GM23338 (cell line): ENCODE results near the gene AAGAB. TPM values are rescaled to one million over a fixed set of nuclear protein-coding genes. Genes with fewer than 3 reads are reported as not detected.

ENCODE experiments used
- ATAC-seq: fragments of 200-7000 bp; cut with Tn5 transposase; 3 replicates; pipeline ENCODE4 v1.9.1; 2020
- DNase-seq: peaks from one replicate; pipeline ENCODE4 v3.0.0-alpha.2; 2015; ENCODE audit warnings: low spot score
- H2AFZ ChIP-seq: fragments of 200-600 bp; sonication (generic); 2 replicates; pipeline ENCODE4 v1.8.0; 2016; ENCODE audit warnings: antibody characterized with exemption, mild to moderate bottlenecking, moderate library complexity
- H3F3A ChIP-seq: fragments of 200-600 bp; sonication (generic); replicated peaks from 2 replicates; pipeline ENCODE4 v1.8.0; 2017; ENCODE audit warnings: antibody characterized with exemption, mixed run types, low read depth
- H3K27ac ChIP-seq: fragments of 200-600 bp; sonication (generic); 2 replicates; pipeline ENCODE4 v1.6.1; 2016; ENCODE audit warnings: low read depth
- H3K27me3 ChIP-seq: fragments of 200-600 bp; sonication (generic); 2 replicates; pipeline ENCODE4 v1.8.0; 2016; ENCODE audit warnings: mild to moderate bottlenecking, mixed run types, moderate library complexity; ENCODE audit not compliant: insufficient read depth
- H3K36me3 ChIP-seq: fragments of 200-600 bp; sonication (generic); 2 replicates; pipeline ENCODE4 v1.8.0; 2016; ENCODE audit warnings: mild to moderate bottlenecking; ENCODE audit not compliant: insufficient read depth
- H3K4me1 ChIP-seq: fragments of 200-600 bp; sonication (generic); 2 replicates; pipeline ENCODE4 v1.8.0; 2016; ENCODE audit warnings: mild to moderate bottlenecking, moderate library complexity; ENCODE audit not compliant: insufficient read depth
- H3K4me2 ChIP-seq: fragments of 200-600 bp; sonication (generic); 2 replicates; pipeline ENCODE4 v1.7.1; 2017; ENCODE audit warnings: mixed run types
- H3K4me3 ChIP-seq: fragments of 200-600 bp; sonication (generic); 2 replicates; pipeline ENCODE4 v1.6.1; 2016; ENCODE audit warnings: mixed run types
- H3K79me2 ChIP-seq: fragments of 200-600 bp; sonication (generic); replicated peaks from 2 replicates; pipeline ENCODE4 v1.8.0; 2017; ENCODE audit warnings: mild to moderate bottlenecking; ENCODE audit not compliant: insufficient read depth
- H3K9me2 ChIP-seq: fragments of 200-600 bp; sonication (generic); 2 replicates; pipeline ENCODE4 v1.8.0; 2017; ENCODE audit not compliant: insufficient read depth
- H4K20me1 ChIP-seq: fragments of 200-600 bp; sonication (generic); replicated peaks from 2 replicates; pipeline ENCODE4 v1.8.0; 2017; ENCODE audit warnings: mild to moderate bottlenecking; ENCODE audit not compliant: insufficient read depth
- H3K27ac Mint-ChIP-seq: 2 replicates; pipeline ENCODE4 v1.8.0; 2020; ENCODE audit warnings: inconsistent platforms, mild to moderate bottlenecking, moderate library complexity, mixed read lengths
- H3K27me3 Mint-ChIP-seq: 3 replicates; pipeline ENCODE4 v1.8.0; 2022; ENCODE audit warnings: low read depth, mild to moderate bottlenecking, moderate library complexity, mixed read lengths, inconsistent platforms; ENCODE audit not compliant: insufficient read depth, poor library complexity
- H3K36me3 Mint-ChIP-seq: 3 replicates; pipeline ENCODE4 v1.8.0; 2021; ENCODE audit warnings: low read depth, mild to moderate bottlenecking, inconsistent platforms, moderate library complexity, mixed read lengths
- H3K4me1 Mint-ChIP-seq: 3 replicates; pipeline ENCODE4 v1.8.0; 2020; ENCODE audit warnings: mild to moderate bottlenecking, inconsistent platforms, mixed read lengths
- H3K4me3 Mint-ChIP-seq: 3 replicates; pipeline ENCODE4 v1.8.0; 2021; ENCODE audit warnings: moderate library complexity, mild to moderate bottlenecking, inconsistent platforms, mixed read lengths
- H3K9me3 Mint-ChIP-seq: 3 replicates; pipeline ENCODE4 v1.8.0; 2020; ENCODE audit warnings: moderate library complexity, mild to moderate bottlenecking, inconsistent platforms, mixed read lengths
- CREB1 ChIP-seq: fragments of 250-450 bp; sonication (Bioruptor Pico); IDR thresholded peaks from 2 replicates; pipeline ENCODE4 v1.5.0; 2020; ENCODE audit warnings: low read depth, mild to moderate bottlenecking, moderate library complexity
- CTCF ChIP-seq, 2 experiments: fragments of 200-600 bp in 1 of 2; sonication (generic) in 1 of 2; conservative IDR thresholded peaks; 2 replicates each; pipeline versions ENCODE4 v1.5.1 to v1.6.1; 2016 to 2017; ENCODE audit warnings: antibody characterized with exemption in 2 of 2, low read depth in 2 of 2, mild to moderate bottlenecking in 2 of 2, moderate library complexity in 1 of 2
- ETS1 ChIP-seq: IDR thresholded peaks from 2 replicates; pipeline ENCODE4 v1.6.1; 2016; ENCODE audit warnings: antibody characterized with exemption
- EZH2 ChIP-seq: fragments of 200-600 bp; sonication (generic); IDR thresholded peaks from one replicate; pipeline ENCODE4 v1.8.0; 2017; ENCODE audit warnings: antibody characterized with exemption, mild to moderate bottlenecking, low read depth; ENCODE audit not compliant: unreplicated experiment
- EZH2phosphoT487 ChIP-seq: fragments of 200-600 bp; sonication (generic); IDR thresholded peaks from one replicate; pipeline ENCODE4 v1.8.1; 2018; ENCODE audit warnings: antibody characterized with exemption; ENCODE audit not compliant: unreplicated experiment
- JUNB ChIP-seq: IDR thresholded peaks from one replicate; pipeline ENCODE4 v1.6.1; 2016; ENCODE audit warnings: antibody characterized with exemption; ENCODE audit not compliant: unreplicated experiment
- NANOG ChIP-seq: IDR thresholded peaks from 2 replicates; pipeline ENCODE4 v1.6.1; 2016; ENCODE audit warnings: antibody characterized with exemption, borderline replicate concordance
- POLR2AphosphoS5 ChIP-seq: IDR thresholded peaks from 2 replicates; pipeline ENCODE4 v1.6.1; 2016; ENCODE audit warnings: antibody characterized with exemption, low read depth
- REST ChIP-seq: IDR thresholded peaks from one replicate; pipeline ENCODE4 v1.6.1; 2018; ENCODE audit warnings: antibody characterized with exemption; ENCODE audit not compliant: unreplicated experiment
- STAT1 ChIP-seq: IDR thresholded peaks from one replicate; pipeline ENCODE4 v1.6.1; 2016; ENCODE audit warnings: antibody characterized with exemption; ENCODE audit not compliant: unreplicated experiment
- ZNF114 ChIP-seq: fragments of 250-450 bp; sonication (Bioruptor Pico); IDR thresholded peaks from 2 replicates; pipeline ENCODE4 v1.5.0; 2020; ENCODE audit warnings: mild to moderate bottlenecking, moderate library complexity
- ZNF331 ChIP-seq: fragments of 250-450 bp; sonication (Bioruptor Pico); IDR thresholded peaks from 2 replicates; pipeline ENCODE4 v1.5.0; 2020; ENCODE audit warnings: low read depth, mild to moderate bottlenecking, moderate library complexity
- polyA plus RNA-seq: library from polyadenylated mRNA; unstranded; fragments of >200 nt; fragmentation: Nextera tagmentation; extraction: Ambion mirVana; gene quantifications from 2 replicates; pipeline ENCODE4 v1.2.1, GENCODE V29; 2016
- total RNA-seq: library from RNA; depleted of rRNA; stranded (reverse); fragments of >200 nt; shearing (Covaris generic); gene quantifications from 2 replicates; pipeline ENCODE4 v1.2.3, GENCODE V29; 2014
- TF ChIP-seq, protein P1 (sequence below): fragments of 250-450 bp; sonication (Bioruptor Pico); IDR thresholded peaks from 2 replicates; pipeline ENCODE4 v1.5.0; 2020; ENCODE audit warnings: mild to moderate bottlenecking, moderate library complexity

Gene AAGAB
- total and polyA plus RNA-seq, 2 experiments from 2014 or later: 20.8 to 42.8 TPM

GRCh38 chr15:67227431-67227830, 27.0 kb downstream of the AAGAB start:
- no peak for ATAC-seq
- DNase-seq: no peak

More at GRCh38 chr15:67227431-67227830, 27.0 kb downstream of the AAGAB start:
- Mint-ChIP-seq H3K36me3 (peaks cover 23% of the 10 kb centered on the region), H3K4me1 (no peaks in the 10 kb centered on the region), H3K27me3 (peaks cover 1% of the 10 kb centered on the region), H3K9me3 (no peaks in the 10 kb centered on the region), H3K27ac (no peak overlapping the region), H3K4me3 (no peak overlapping the region)
- TF ChIP-seq ETS1 (no peak), JUNB (no peak), EZH2 (no peak), ZNF331 (no peak), NANOG (no peak), ZNF114 (CRISPR knock-in tag) (no peak), STAT1 (no peak), CREB1 (CRISPR knock-in tag) (no peak), CTCF (conservative IDR thresholded peaks at IDR 0.05; ENCODE audit: low read depth in 2 of 2) (no peak), POLR2AphosphoS5 (no peak), EZH2phosphoT487 (no peak), REST (no peak)
- TF ChIP-seq, protein P1, sequence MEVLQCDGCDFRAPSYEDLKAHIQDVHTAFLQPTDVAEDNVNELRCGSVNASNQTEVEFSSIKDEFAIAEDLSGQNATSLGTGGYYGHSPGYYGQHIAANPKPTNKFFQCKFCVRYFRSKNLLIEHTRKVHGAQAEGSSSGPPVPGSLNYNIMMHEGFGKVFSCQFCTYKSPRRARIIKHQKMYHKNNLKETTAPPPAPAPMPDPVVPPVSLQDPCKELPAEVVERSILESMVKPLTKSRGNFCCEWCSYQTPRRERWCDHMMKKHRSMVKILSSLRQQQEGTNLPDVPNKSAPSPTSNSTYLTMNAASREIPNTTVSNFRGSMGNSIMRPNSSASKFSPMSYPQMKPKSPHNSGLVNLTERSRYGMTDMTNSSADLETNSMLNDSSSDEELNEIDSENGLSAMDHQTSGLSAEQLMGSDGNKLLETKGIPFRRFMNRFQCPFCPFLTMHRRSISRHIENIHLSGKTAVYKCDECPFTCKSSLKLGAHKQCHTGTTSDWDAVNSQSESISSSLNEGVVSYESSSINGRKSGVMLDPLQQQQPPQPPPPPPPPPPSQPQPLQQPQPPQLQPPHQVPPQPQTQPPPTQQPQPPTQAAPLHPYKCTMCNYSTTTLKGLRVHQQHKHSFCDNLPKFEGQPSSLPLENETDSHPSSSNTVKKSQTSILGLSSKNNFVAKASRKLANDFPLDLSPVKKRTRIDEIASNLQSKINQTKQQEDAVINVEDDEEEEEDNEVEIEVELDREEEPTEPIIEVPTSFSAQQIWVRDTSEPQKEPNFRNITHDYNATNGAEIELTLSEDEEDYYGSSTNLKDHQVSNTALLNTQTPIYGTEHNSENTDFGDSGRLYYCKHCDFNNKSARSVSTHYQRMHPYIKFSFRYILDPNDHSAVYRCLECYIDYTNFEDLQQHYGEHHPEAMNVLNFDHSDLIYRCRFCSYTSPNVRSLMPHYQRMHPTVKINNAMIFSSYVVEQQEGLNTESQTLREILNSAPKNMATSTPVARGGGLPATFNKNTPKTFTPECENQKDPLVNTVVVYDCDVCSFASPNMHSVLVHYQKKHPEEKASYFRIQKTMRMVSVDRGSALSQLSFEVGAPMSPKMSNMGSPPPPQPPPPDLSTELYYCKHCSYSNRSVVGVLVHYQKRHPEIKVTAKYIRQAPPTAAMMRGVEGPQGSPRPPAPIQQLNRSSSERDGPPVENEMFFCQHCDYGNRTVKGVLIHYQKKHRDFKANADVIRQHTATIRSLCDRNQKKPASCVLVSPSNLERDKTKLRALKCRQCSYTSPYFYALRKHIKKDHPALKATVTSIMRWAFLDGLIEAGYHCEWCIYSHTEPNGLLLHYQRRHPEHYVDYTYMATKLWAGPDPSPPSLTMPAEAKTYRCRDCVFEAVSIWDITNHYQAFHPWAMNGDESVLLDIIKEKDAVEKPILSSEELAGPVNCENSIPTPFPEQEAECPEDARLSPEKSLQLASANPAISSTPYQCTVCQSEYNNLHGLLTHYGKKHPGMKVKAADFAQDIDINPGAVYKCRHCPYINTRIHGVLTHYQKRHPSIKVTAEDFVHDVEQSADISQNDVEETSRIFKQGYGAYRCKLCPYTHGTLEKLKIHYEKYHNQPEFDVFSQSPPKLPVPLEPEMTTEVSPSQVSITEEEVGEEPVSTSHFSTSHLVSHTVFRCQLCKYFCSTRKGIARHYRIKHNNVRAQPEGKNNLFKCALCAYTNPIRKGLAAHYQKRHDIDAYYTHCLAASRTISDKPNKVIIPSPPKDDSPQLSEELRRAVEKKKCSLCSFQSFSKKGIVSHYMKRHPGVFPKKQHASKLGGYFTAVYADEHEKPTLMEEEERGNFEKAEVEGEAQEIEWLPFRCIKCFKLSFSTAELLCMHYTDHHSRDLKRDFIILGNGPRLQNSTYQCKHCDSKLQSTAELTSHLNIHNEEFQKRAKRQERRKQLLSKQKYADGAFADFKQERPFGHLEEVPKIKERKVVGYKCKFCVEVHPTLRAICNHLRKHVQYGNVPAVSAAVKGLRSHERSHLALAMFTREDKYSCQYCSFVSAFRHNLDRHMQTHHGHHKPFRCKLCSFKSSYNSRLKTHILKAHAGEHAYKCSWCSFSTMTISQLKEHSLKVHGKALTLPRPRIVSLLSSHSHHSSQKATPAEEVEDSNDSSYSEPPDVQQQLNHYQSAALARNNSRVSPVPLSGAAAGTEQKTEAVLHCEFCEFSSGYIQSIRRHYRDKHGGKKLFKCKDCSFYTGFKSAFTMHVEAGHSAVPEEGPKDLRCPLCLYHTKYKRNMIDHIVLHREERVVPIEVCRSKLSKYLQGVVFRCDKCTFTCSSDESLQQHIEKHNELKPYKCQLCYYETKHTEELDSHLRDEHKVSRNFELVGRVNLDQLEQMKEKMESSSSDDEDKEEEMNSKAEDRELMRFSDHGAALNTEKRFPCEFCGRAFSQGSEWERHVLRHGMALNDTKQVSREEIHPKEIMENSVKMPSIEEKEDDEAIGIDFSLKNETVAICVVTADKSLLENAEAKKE: no peak
- H3K4me1 ChIP-seq: no peaks in the 10 kb centered on the region
- no peak overlapping the region for H3K4me3 ChIP-seq
- H3K79me2 ChIP-seq: no peaks in the 10 kb centered on the region
- no peaks in the 10 kb centered on the region; the same call in 1 of the 2 replicates for H3K9me2 ChIP-seq
- no peaks in the 10 kb centered on the region for H3F3A ChIP-seq
- no peaks in the 10 kb centered on the region; the same call in 1 of the 2 replicates for H3K36me3 ChIP-seq
- no peak overlapping the region for H3K4me2 ChIP-seq
- H3K27me3 ChIP-seq: no peaks in the 10 kb centered on the region
- no peaks in the 10 kb centered on the region for H4K20me1 ChIP-seq
- H3K27ac ChIP-seq: no peak overlapping the region
- H2AFZ ChIP-seq: no peak overlapping the region
